OCI-LY1 (cell line): ENCODE measurements around the gene IGSF3.
"Not testable (repeated sequence)": the region's sequence is repeated elsewhere in the genome, so short reads cannot be mapped to it uniquely, and the experiment has no call there.

ENCODE experiments used
- H2AFZ ChIP-seq: fragments of 200-600 bp; sonication (generic), shearing (Covaris generic); 2 replicates; pipeline ENCODE4 v1.6.0; 2014; ENCODE audit warnings: antibody characterized with exemption, mild to moderate bottlenecking, low read length
- H3F3A ChIP-seq: fragments of 200-600 bp; sonication (generic), shearing (Covaris generic); 2 replicates; pipeline ENCODE4 v1.6.0; 2014; ENCODE audit warnings: mild to moderate bottlenecking, antibody characterized with exemption, low read length, moderate library complexity; ENCODE audit not compliant: insufficient read depth
- H3K27ac ChIP-seq: fragments of 200-600 bp; sonication (generic); 2 replicates; pipeline ENCODE4 v1.5.1; 2014; ENCODE audit warnings: low read length, mixed run types, mild to moderate bottlenecking, low read depth; ENCODE audit not compliant: poor library complexity, severe bottlenecking
- H3K27me3 ChIP-seq: fragments of 200-600 bp; sonication (generic); 2 replicates; pipeline ENCODE4 v1.6.0; 2014; ENCODE audit warnings: antibody characterized with exemption, mild to moderate bottlenecking, low read length, moderate library complexity; ENCODE audit not compliant: insufficient read depth
- H3K36me3 ChIP-seq: fragments of 200-600 bp; sonication (generic); 2 replicates; pipeline ENCODE4 v1.6.1; 2014; ENCODE audit warnings: mild to moderate bottlenecking, antibody characterized with exemption, low read length, moderate library complexity, mixed read lengths; ENCODE audit not compliant: insufficient read depth
- H3K4me1 ChIP-seq: fragments of 200-600 bp; sonication (generic); 2 replicates; pipeline ENCODE4 v1.5.1; 2014; ENCODE audit warnings: mild to moderate bottlenecking, low read length, moderate library complexity; ENCODE audit not compliant: insufficient read depth, severe bottlenecking
- H3K4me2 ChIP-seq: fragments of 200-600 bp; sonication (generic), shearing (Covaris generic); 2 replicates; pipeline ENCODE4 v1.6.1; 2014; ENCODE audit warnings: low read length
- H3K4me3 ChIP-seq: fragments of 200-600 bp; sonication (generic); 2 replicates; pipeline ENCODE4 v1.5.1; 2014; ENCODE audit warnings: low read length, low read depth, mild to moderate bottlenecking, mixed read lengths; ENCODE audit not compliant: poor library complexity, severe bottlenecking
- H3K79me2 ChIP-seq: fragments of 200-600 bp; shearing (Covaris generic); 2 replicates; pipeline ENCODE4 v1.6.1; 2016; ENCODE audit warnings: mixed run types, low read length, mixed read lengths; ENCODE audit not compliant: insufficient read depth
- H3K9ac ChIP-seq: fragments of 200-600 bp; sonication (generic), shearing (Covaris generic); 2 replicates; pipeline ENCODE4 v1.6.1; 2014; ENCODE audit warnings: mild to moderate bottlenecking, low read length, mixed read lengths
- H3K9me2 ChIP-seq: fragments of 200-600 bp; sonication (generic), shearing (Covaris generic); 2 replicates; pipeline ENCODE4 v1.6.1; 2014; ENCODE audit warnings: low read depth, mild to moderate bottlenecking, low read length, mixed read lengths
- H3K9me3 ChIP-seq: fragments of 200-600 bp; shearing (Covaris generic); 2 replicates; pipeline ENCODE4 v1.6.1; 2014; ENCODE audit warnings: low read length, mixed read lengths
- H4K20me1 ChIP-seq: fragments of 200-600 bp; sonication (generic), shearing (Covaris generic); 2 replicates; pipeline ENCODE4 v1.6.0; 2016; ENCODE audit warnings: mild to moderate bottlenecking, low read length; ENCODE audit not compliant: insufficient read depth
- CTCF ChIP-seq: fragments of 200-600 bp; sonication (generic), shearing (Covaris generic); IDR thresholded peaks from 2 replicates; pipeline ENCODE4 v1.5.1; 2017; ENCODE audit warnings: mild to moderate bottlenecking, antibody characterized with exemption, low read length, moderate library complexity, mixed read lengths
- EZH2 ChIP-seq: fragments of 200-600 bp; sonication (generic), shearing (Covaris generic); IDR thresholded peaks from 2 replicates; pipeline ENCODE4 v1.8.0; 2017; ENCODE audit warnings: borderline replicate concordance, mixed run types, mild to moderate bottlenecking, antibody characterized with exemption, low read length, moderate library complexity, mixed read lengths

The IGSF3 gene

GRCh38 chr1:116654351-116654750 is 13.2 kb downstream of the IGSF3 start:
- Histone ChIP-seq H3K9me2 (no peaks in the 10 kb centered on the region), H4K20me1 (no peaks in the 10 kb centered on the region), H3K4me3 (no peak overlapping the region), H3K9ac (no peak overlapping the region), H3K27me3 (no peaks in the 10 kb centered on the region), H3K4me2 (no peak overlapping the region), H3K9me3 (no peaks in the 10 kb centered on the region), H3K27ac (no peak overlapping the region), H2AFZ (no peak overlapping the region), H3K4me1 (no peaks in the 10 kb centered on the region), H3K79me2 (no peaks in the 10 kb centered on the region), H3F3A (no peaks in the 10 kb centered on the region), H3K36me3 (no peaks in the 10 kb centered on the region)
- TF ChIP-seq EZH2, result no peak
- TF ChIP-seq CTCF, result no peak

- H3K4me3 ChIP-seq, result not testable (repeated sequence)
Measured at GRCh38 chr1:116652598-116652997, 14.9 kb downstream of the IGSF3 start.

GRCh38 chr1:116650781-116651180 is 16.8 kb downstream of the IGSF3 start:
- H3F3A ChIP-seq, H3K4me2 ChIP-seq, H3K27me3 ChIP-seq, H3K9me2 ChIP-seq, H3K4me1 ChIP-seq, H3K79me2 ChIP-seq, H4K20me1 ChIP-seq, H2AFZ ChIP-seq, H3K9ac ChIP-seq, H3K4me3 ChIP-seq, H3K9me3 ChIP-seq, H3K36me3 ChIP-seq, H3K27ac ChIP-seq: not testable (repeated sequence)

More at GRCh38 chr1:116652598-116652997, 14.9 kb downstream of the IGSF3 start:
- H3K79me2 ChIP-seq, H3K9ac ChIP-seq, H3K9me3 ChIP-seq, H3K9me2 ChIP-seq, H4K20me1 ChIP-seq, H3K4me2 ChIP-seq, H3K4me1 ChIP-seq, H3K27ac ChIP-seq, H3K36me3 ChIP-seq, H2AFZ ChIP-seq, H3K27me3 ChIP-seq, H3F3A ChIP-seq: not testable (repeated sequence)

- not testable (repeated sequence) for H3K4me2 ChIP-seq, H3K4me1 ChIP-seq, H3K9me2 ChIP-seq, H2AFZ ChIP-seq, H3K79me2 ChIP-seq, H3K9ac ChIP-seq, H4K20me1 ChIP-seq, H3F3A ChIP-seq, H3K9me3 ChIP-seq, H3K36me3 ChIP-seq, H3K4me3 ChIP-seq, H3K27ac ChIP-seq, H3K27me3 ChIP-seq
Measured at GRCh38 chr1:116649041-116649440, 18.5 kb downstream of the IGSF3 start.

- H3K9ac ChIP-seq, H3K4me1 ChIP-seq, H3K36me3 ChIP-seq, H2AFZ ChIP-seq, H3K27me3 ChIP-seq, H3K4me3 ChIP-seq, H3K79me2 ChIP-seq, H3K9me2 ChIP-seq, H3K27ac ChIP-seq, H4K20me1 ChIP-seq, H3K4me2 ChIP-seq, H3F3A ChIP-seq, H3K9me3 ChIP-seq: not testable (repeated sequence)
Measured at GRCh38 chr1:116648325-116648724, 19.2 kb downstream of the IGSF3 start.

- not testable (repeated sequence) for H3K4me3 ChIP-seq, H3F3A ChIP-seq, H3K27me3 ChIP-seq, H3K4me2 ChIP-seq, H3K9ac ChIP-seq, H3K9me3 ChIP-seq, H2AFZ ChIP-seq, H3K79me2 ChIP-seq, H4K20me1 ChIP-seq, H3K4me1 ChIP-seq, H3K27ac ChIP-seq, H3K36me3 ChIP-seq, H3K9me2 ChIP-seq
Measured at GRCh38 chr1:116647186-116647585, 20.3 kb downstream of the IGSF3 start.

- H3K9me3 ChIP-seq, H3K4me1 ChIP-seq, H3K36me3 ChIP-seq, H3K9ac ChIP-seq, H4K20me1 ChIP-seq, H3K27ac ChIP-seq, H3K79me2 ChIP-seq, H3K9me2 ChIP-seq, H2AFZ ChIP-seq, H3F3A ChIP-seq, H3K4me3 ChIP-seq, H3K27me3 ChIP-seq, H3K4me2 ChIP-seq: not testable (repeated sequence)
Measured at GRCh38 chr1:116646673-116647170, 20.8 kb downstream of the IGSF3 start.
